WTC11 (cell line): ENCODE measurements around the gene CA11.

Source experiments
- CREM ChIP-seq: sonication (generic); formaldehyde crosslinking; IDR thresholded peaks from 2 replicates; pipeline ENCODE4 v1.8.1; 2022; ENCODE audit warnings: mild to moderate bottlenecking, missing genetic modification reagents, moderate library complexity
- ESRRA ChIP-seq: sonication (generic); formaldehyde crosslinking; IDR thresholded peaks from 2 replicates; pipeline ENCODE4 v1.8.1; 2022; ENCODE audit warnings: mild to moderate bottlenecking, missing genetic modification reagents, borderline replicate concordance
- ETV6 ChIP-seq: sonication (generic); formaldehyde crosslinking; IDR thresholded peaks from 2 replicates; pipeline ENCODE4 v1.8.1; 2022; ENCODE audit warnings: mild to moderate bottlenecking, missing genetic modification reagents
- JUN ChIP-seq: sonication (generic); formaldehyde crosslinking; IDR thresholded peaks from 2 replicates; pipeline ENCODE4 v1.8.0; 2023; ENCODE audit warnings: mild to moderate bottlenecking, missing genetic modification reagents
- SMAD3 ChIP-seq: sonication (generic); formaldehyde crosslinking; IDR thresholded peaks from 2 replicates; pipeline ENCODE4 v1.8.0; 2022; ENCODE audit warnings: missing genetic modification reagents, mild to moderate bottlenecking, borderline replicate concordance
- TEAD1 ChIP-seq: sonication (generic); formaldehyde crosslinking; IDR thresholded peaks from 2 replicates; pipeline ENCODE4 v1.8.0; 2022; ENCODE audit warnings: mild to moderate bottlenecking, missing genetic modification reagents
- TEAD4 ChIP-seq: sonication (generic); formaldehyde crosslinking; IDR thresholded peaks from 2 replicates; pipeline ENCODE4 v1.8.0; 2022; ENCODE audit warnings: mild to moderate bottlenecking, missing genetic modification reagents
- ZNF121 ChIP-seq: sonication (generic); formaldehyde crosslinking; IDR thresholded peaks from 2 replicates; pipeline ENCODE4 v1.8.0; 2023; ENCODE audit warnings: missing genetic modification reagents
- ZNF138 ChIP-seq: sonication (generic); formaldehyde crosslinking; conservative IDR thresholded peaks from 2 replicates; pipeline ENCODE4 v1.8.1; 2022; ENCODE audit warnings: mild to moderate bottlenecking, moderate library complexity, missing genetic modification reagents
- ZNF423 ChIP-seq: fragments of 250-450 bp; sonication (Bioruptor Pico); IDR thresholded peaks from 2 replicates; pipeline ENCODE4 v2.1.2; 2022; ENCODE audit warnings: mild to moderate bottlenecking, moderate library complexity
- TF ChIP-seq, protein P1 (sequence below): fragments of 200-600 bp; IDR thresholded peaks from 2 replicates; pipeline ENCODE4 v1.8.0; 2022; ENCODE audit warnings: antibody characterized with exemption
- TF ChIP-seq, protein P2 (sequence below): sonication (generic); formaldehyde crosslinking; conservative IDR thresholded peaks from 2 replicates; pipeline ENCODE4 v1.8.1; 2023; ENCODE audit warnings: mild to moderate bottlenecking, low read depth, missing genetic modification reagents, moderate library complexity
- TF ChIP-seq, protein P3 (sequence below): sonication (generic); formaldehyde crosslinking; IDR thresholded peaks from 2 replicates; pipeline ENCODE4 v1.8.1; 2023; ENCODE audit warnings: mild to moderate bottlenecking, moderate library complexity, missing genetic modification reagents
- TF ChIP-seq, protein P4 (sequence below): sonication (generic); formaldehyde crosslinking; IDR thresholded peaks from 2 replicates; pipeline ENCODE4 v1.8.1; 2022; ENCODE audit warnings: missing genetic modification reagents, borderline replicate concordance

GRCh38 chr19:48613852-48614435 lies 32.0 kb downstream of the CA11 start:
- TF ChIP-seq ETV6 (CRISPR knock-in tag) (no peak), ZNF423 (CRISPR knock-in tag) (no peak), JUN (no peak), CREM (CRISPR knock-in tag) (no peak), ESRRA (no peak), TEAD4 (no peak), ZNF121 (CRISPR knock-in tag) (no peak), SMAD3 (CRISPR knock-in tag) (no peak), TEAD1 (CRISPR knock-in tag) (no peak), ZNF138 (CRISPR knock-in tag) (no peak)
- TF ChIP-seq, protein P1, sequence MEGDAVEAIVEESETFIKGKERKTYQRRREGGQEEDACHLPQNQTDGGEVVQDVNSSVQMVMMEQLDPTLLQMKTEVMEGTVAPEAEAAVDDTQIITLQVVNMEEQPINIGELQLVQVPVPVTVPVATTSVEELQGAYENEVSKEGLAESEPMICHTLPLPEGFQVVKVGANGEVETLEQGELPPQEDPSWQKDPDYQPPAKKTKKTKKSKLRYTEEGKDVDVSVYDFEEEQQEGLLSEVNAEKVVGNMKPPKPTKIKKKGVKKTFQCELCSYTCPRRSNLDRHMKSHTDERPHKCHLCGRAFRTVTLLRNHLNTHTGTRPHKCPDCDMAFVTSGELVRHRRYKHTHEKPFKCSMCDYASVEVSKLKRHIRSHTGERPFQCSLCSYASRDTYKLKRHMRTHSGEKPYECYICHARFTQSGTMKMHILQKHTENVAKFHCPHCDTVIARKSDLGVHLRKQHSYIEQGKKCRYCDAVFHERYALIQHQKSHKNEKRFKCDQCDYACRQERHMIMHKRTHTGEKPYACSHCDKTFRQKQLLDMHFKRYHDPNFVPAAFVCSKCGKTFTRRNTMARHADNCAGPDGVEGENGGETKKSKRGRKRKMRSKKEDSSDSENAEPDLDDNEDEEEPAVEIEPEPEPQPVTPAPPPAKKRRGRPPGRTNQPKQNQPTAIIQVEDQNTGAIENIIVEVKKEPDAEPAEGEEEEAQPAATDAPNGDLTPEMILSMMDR = no peak
- TF ChIP-seq, protein P2, sequence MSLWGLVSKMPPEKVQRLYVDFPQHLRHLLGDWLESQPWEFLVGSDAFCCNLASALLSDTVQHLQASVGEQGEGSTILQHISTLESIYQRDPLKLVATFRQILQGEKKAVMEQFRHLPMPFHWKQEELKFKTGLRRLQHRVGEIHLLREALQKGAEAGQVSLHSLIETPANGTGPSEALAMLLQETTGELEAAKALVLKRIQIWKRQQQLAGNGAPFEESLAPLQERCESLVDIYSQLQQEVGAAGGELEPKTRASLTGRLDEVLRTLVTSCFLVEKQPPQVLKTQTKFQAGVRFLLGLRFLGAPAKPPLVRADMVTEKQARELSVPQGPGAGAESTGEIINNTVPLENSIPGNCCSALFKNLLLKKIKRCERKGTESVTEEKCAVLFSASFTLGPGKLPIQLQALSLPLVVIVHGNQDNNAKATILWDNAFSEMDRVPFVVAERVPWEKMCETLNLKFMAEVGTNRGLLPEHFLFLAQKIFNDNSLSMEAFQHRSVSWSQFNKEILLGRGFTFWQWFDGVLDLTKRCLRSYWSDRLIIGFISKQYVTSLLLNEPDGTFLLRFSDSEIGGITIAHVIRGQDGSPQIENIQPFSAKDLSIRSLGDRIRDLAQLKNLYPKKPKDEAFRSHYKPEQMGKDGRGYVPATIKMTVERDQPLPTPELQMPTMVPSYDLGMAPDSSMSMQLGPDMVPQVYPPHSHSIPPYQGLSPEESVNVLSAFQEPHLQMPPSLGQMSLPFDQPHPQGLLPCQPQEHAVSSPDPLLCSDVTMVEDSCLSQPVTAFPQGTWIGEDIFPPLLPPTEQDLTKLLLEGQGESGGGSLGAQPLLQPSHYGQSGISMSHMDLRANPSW = no peak
- TF ChIP-seq, protein P3, sequence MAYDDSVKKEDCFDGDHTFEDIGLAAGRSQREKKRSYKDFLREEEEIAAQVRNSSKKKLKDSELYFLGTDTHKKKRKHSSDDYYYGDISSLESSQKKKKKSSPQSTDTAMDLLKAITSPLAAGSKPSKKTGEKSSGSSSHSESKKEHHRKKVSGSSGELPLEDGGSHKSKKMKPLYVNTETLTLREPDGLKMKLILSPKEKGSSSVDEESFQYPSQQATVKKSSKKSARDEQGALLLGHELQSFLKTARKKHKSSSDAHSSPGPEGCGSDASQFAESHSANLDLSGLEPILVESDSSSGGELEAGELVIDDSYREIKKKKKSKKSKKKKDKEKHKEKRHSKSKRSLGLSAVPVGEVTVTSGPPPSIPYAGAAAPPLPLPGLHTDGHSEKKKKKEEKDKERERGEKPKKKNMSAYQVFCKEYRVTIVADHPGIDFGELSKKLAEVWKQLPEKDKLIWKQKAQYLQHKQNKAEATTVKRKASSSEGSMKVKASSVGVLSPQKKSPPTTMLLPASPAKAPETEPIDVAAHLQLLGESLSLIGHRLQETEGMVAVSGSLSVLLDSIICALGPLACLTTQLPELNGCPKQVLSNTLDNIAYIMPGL (CRISPR knock-in tag) = no peak
- TF ChIP-seq, protein P4, sequence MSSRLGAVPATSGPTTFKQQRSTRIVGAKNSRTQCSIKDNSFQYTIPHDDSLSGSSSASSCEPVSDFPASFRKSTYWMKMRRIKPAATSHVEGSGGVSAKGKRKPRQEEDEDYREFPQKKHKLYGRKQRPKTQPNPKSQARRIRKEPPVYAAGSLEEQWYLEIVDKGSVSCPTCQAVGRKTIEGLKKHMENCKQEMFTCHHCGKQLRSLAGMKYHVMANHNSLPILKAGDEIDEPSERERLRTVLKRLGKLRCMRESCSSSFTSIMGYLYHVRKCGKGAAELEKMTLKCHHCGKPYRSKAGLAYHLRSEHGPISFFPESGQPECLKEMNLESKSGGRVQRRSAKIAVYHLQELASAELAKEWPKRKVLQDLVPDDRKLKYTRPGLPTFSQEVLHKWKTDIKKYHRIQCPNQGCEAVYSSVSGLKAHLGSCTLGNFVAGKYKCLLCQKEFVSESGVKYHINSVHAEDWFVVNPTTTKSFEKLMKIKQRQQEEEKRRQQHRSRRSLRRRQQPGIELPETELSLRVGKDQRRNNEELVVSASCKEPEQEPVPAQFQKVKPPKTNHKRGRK (CRISPR knock-in tag) = no peak
